ENCODE data around the gene STAT1.

STAT1 gene

GRCh38 chr2:191030521-191031154, 16.7 kb upstream of the STAT1 start:
- peak; percentile 7 for DNase-seq

- DNase-seq = no peak
Measured at GRCh38 chr2:191029280-191029950, 15.4 kb upstream of the STAT1 start.

- no peak for DNase-seq
Measured at GRCh38 chr2:191026377-191026776, 12.4 kb upstream of the STAT1 start.

- DNase-seq = no peak
Measured at GRCh38 chr2:191025135-191025534, 11.2 kb upstream of the STAT1 start.

- DNase-seq = no peak
Measured at GRCh38 chr2:191023235-191023679, 9.3 kb upstream of the STAT1 start.

GRCh38 chr2:191020742-191021381, 6.9 kb upstream of the STAT1 start:
- DNase-seq = no peak

- peak; percentile 81 for DNase-seq
Measured at GRCh38 chr2:191020221-191020741, 6.3 kb upstream of the STAT1 start.

GRCh38 chr2:191019376-191019775, 5.4 kb upstream of the STAT1 start:
- DNase-seq = no peak

- no peak for DNase-seq
Measured at GRCh38 chr2:191018643-191019119, 4.7 kb upstream of the STAT1 start.

- no peak for DNase-seq
Measured at GRCh38 chr2:191018048-191018447, 4.1 kb upstream of the STAT1 start.

GRCh38 chr2:191015831-191016230, 1.9 kb upstream of the STAT1 start:
- no peak for DNase-seq

GRCh38 chr2:191015239-191015638, 1.3 kb upstream of the STAT1 start:
- DNase-seq = no peak

- no peak for DNase-seq
Measured at GRCh38 chr2:191014653-191015020, 666 bp upstream of the STAT1 start.

GRCh38 chr2:191013682-191013931, 364 bp downstream of the STAT1 start:
- no peak for DNase-seq

GRCh38 chr2:191012845-191013681, 908 bp downstream of the STAT1 start:
- DNase-seq = no peak

GRCh38 chr2:191012346-191012745, 1.6 kb downstream of the STAT1 start:
- no peak for DNase-seq

- no peak for DNase-seq
Measured at GRCh38 chr2:191010887-191011885, 2.8 kb downstream of the STAT1 start.

GRCh38 chr2:191009541-191010374, 4.2 kb downstream of the STAT1 start:
- DNase-seq = no peak

- DNase-seq = no peak
Measured at GRCh38 chr2:191008286-191008685, 5.7 kb downstream of the STAT1 start.

- no peak for DNase-seq
Measured at GRCh38 chr2:191006997-191007783, 6.8 kb downstream of the STAT1 start.
